Heart left ventricle (tissue), 16 donors: Measurements from ENCODE around the gene MRPL36. TPM values are rescaled to one million over a fixed set of nuclear protein-coding genes. Genes with fewer than 3 reads are reported as not detected.

Experiments
- ATAC-seq, 4 donors: fragments of 200-7000 bp; cut with Tn5 transposase; one replicate each; pipeline ENCODE4 v1.9.1; 2020 to 2022; ENCODE audit warnings: moderate library complexity in 4 of 4, mild to moderate bottlenecking in 3 of 4, moderate number of reproducible peaks in 1 of 4
- DNase-seq, 5 donors: peaks; one replicate each; pipeline ENCODE4 v3.0.0-alpha.2; 2020
- H3K27ac ChIP-seq, 12 donors: fragments of 200-600 bp; sonication (generic) in 4 of 12; one replicate each; pipeline versions ENCODE4 v1.5.0 to v1.8.0; 2016 to 2022; ENCODE audit warnings: mild to moderate bottlenecking in 2 of 12
- H3K27me3 ChIP-seq, 9 donors: fragments of 200-600 bp; sonication (generic) in 2 of 9; one replicate each; pipeline versions ENCODE4 v1.5.1 to v1.8.0; 2016 to 2022; ENCODE audit warnings: mild to moderate bottlenecking in 3 of 9
- H3K36me3 ChIP-seq, 9 donors: fragments of 200-600 bp; sonication (generic) in 2 of 9; one replicate each; pipeline versions ENCODE4 v1.5.0 to v1.8.0; 2018 to 2022; ENCODE audit warnings: mild to moderate bottlenecking in 2 of 9
- H3K4me1 ChIP-seq, 12 donors: fragments of 200-600 bp; sonication (generic) in 4 of 12; one replicate each; pipeline versions ENCODE4 v1.5.0 to v1.8.0; 2016 to 2022; ENCODE audit warnings: mild to moderate bottlenecking in 3 of 12
- H3K4me3 ChIP-seq, 12 donors: fragments of 200-600 bp; sonication (generic) in 4 of 12; one replicate each; pipeline versions ENCODE4 v1.5.0 to v1.8.0; 2017 to 2022; ENCODE audit warnings: mild to moderate bottlenecking in 9 of 12, moderate library complexity in 4 of 12
- H3K9me3 ChIP-seq, 12 donors: fragments of 200-600 bp; sonication (generic) in 4 of 12; one replicate each; pipeline versions ENCODE4 v1.5.0 to v1.8.0; 2016 to 2022; ENCODE audit warnings: mild to moderate bottlenecking in 1 of 12
- POLR2A ChIP-seq, 2 donors: fragments of 450-650 bp; IDR thresholded peaks; one replicate each; pipeline ENCODE4 v1.6.1; 2017; ENCODE audit warnings: antibody characterized with exemption in 2 of 2, mild to moderate bottlenecking in 2 of 2, moderate library complexity in 2 of 2
- WGBS, 4 donors: extraction: QIAGEN DNeasy Blood & Tissue Kit in 2 of 4; methylation state at CpG; one replicate each; pipeline versions ENCODE4 v1.1.5 to v1.1.7; 2013 to 2018; 5-methylcytosine and 5-hydroxymethylcytosine counted together
- intact Hi-C, 10 donors: fragments of 100-400 bp; cut with DNase I; formaldehyde crosslinking; loops; one replicate each; pipeline versions ENCODE4 v1.11.1 to v1.14.2; 2022
- polyA plus RNA-seq, 2 donors: library from polyadenylated mRNA; stranded (reverse); fragments of 200-250 nt; gene quantifications; one replicate each; pipeline ENCODE4 v1.2.3, GENCODE V29; 2013
- total RNA-seq, 9 donors: library from RNA; depleted of rRNA in 2 of 9; stranded (reverse); fragments of >200 nt in 2 of 9; fragmentation: NEBNext Ultra II Directional in 3 of 9; extraction: Animal tissue kit (Norgen Biotek cat#: 25700) in 3 of 9; gene quantifications; one replicate each; pipeline versions ENCODE4 v1.1.0 to v1.2.4, GENCODE V29; 2016 to 2023
- TF ChIP-seq, protein P1 (sequence below), 12 donors: fragments of 200-600 bp; sonication (generic) in 4 of 12; IDR thresholded peaks; one replicate each; pipeline versions ENCODE4 v1.5.0 to v1.8.0; 2018 to 2022; ENCODE audit warnings: antibody characterized with exemption in 12 of 12, mild to moderate bottlenecking in 5 of 12
- donor health status: ischemic (EF 13 %, LVEDD 7.1; RV severe dilation, severe dysfunction).
- donor health status: healthy with polysubstance abuse.
- donor health status: DM: no; HTN: yes; CAD: no.
- donor health status: DM: no; HTN: no; CAD: no.
- donor health status: ischemic (EF 25% LVEDD 6.9; RV normal size, moderate dysfunction).
- donor health status: ischemic (EF 25% LVEDD 5.7; RV mildly dilated, moderate dysfunction).
- donor health status: healthy.
- donor health status: DM: yes; HTN: yes; CAD: no.
- donor health status: ischemic (EF 35%, LVEDD 5.7; RV mildly dilated, moderate dysfunction).
- donor health status: nonischemic (EF 11% LVEDD 7.7; RV severe dilation, severe dysfunction).
- donor health status: DM: yes; HTN: yes; CAD: no.
- donor health status: PGD.
- donor health status: ischemic (EF 29% LVEDD 5.4; RV normal size, mild dysfunction).
- donor health status: nonischemic (EF 23%, LVEDD 6.1; RV moderate dilation, normal function).

MRPL36 gene
- total and polyA plus RNA-seq, 11 donors, result 45.6 to 107 (median 56.4) TPM

DNA sequence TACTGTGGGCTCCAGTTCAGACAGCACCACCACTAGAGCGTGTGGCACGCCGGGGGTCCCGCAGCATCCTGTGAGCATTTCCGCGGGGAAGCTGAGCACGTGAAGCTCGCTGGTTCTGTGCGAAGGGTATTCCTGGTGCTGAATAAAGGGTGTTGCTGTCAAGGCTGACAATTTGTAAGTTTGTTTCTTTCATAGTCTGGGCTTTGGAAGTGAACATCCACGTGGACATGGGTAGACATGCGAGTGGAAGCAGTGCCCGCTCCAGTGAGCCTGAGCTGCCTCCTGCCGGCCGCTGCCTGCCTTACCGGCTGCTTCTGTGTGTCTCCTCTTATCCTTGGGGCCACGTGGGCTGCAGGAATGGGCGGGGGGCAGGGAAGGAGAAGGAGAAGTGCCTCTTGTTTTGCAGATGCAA, 16.2 kb upstream of the MRPL36 start:
- intact Hi-C loops, result no loop called here
- H3K4me3 ChIP-seq, result no peak overlapping the region
- H3K27me3 ChIP-seq, result no peaks in the 10 kb centered on the region
- peaks cover 0 to under 1% (median 0%) of the 10 kb centered on the region in 12 donors for H3K4me1 ChIP-seq
- TF ChIP-seq POLR2A (IDR thresholded peaks at IDR 0.05), result no peak
- TF ChIP-seq, protein P1, sequence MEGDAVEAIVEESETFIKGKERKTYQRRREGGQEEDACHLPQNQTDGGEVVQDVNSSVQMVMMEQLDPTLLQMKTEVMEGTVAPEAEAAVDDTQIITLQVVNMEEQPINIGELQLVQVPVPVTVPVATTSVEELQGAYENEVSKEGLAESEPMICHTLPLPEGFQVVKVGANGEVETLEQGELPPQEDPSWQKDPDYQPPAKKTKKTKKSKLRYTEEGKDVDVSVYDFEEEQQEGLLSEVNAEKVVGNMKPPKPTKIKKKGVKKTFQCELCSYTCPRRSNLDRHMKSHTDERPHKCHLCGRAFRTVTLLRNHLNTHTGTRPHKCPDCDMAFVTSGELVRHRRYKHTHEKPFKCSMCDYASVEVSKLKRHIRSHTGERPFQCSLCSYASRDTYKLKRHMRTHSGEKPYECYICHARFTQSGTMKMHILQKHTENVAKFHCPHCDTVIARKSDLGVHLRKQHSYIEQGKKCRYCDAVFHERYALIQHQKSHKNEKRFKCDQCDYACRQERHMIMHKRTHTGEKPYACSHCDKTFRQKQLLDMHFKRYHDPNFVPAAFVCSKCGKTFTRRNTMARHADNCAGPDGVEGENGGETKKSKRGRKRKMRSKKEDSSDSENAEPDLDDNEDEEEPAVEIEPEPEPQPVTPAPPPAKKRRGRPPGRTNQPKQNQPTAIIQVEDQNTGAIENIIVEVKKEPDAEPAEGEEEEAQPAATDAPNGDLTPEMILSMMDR (IDR thresholded peaks at IDR 0.05), result no peak
- ATAC-seq, result no peak
- 83 to 89% (median 85%) methylated on average over 17 of the region's 17 CpGs for WGBS, 4 donors
- DNase-seq, result no peak
- H3K27ac ChIP-seq, result no peak overlapping the region
- H3K9me3 ChIP-seq, result no peaks in the 10 kb centered on the region
- H3K36me3 ChIP-seq, result peaks cover 2 to 96% (median 91%) of the 10 kb centered on the region in 9 donors

DNA sequence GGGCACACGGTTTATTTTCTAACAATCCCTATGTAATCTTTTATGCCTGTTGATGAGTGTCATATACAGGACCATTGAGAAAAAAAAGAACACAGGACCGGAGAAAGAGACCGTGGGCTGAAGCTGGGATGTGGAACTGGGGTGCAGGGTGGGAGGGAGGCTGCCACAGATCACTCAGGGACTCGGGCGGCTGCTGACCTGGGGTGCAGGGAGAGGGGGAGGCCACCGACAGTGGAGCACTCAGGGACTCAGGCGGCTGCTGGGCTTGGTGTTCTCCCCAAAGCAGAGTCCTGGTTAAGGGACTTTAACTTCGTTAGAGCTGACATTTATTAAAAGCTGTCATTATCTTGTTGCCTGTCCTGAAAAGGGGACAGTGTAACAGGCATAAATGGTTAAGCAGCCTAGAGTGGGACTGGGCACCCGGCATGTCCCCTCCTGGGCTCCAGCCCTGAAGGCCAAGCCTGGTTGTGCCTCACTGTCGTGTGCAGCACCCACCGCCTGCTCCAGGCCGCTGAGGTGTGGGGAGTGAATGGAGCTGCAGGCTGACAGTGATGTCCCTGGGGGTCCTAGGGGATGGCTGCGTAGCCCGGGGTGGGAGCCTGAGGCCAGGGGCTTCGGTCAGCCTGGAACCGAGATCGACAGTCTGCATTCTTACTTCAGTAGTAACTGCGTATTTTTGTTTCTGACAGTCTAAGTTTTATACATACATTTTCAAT, 15.6 kb upstream of the MRPL36 start:
- Histone ChIP-seq H3K4me1 (peaks cover 0 to 7% (median 0%) of the 10 kb centered on the region in 12 donors), H3K36me3 (peaks cover 2 to 96% (median 91%) of the 10 kb centered on the region in 9 donors), H3K27me3 (no peaks in the 10 kb centered on the region), H3K27ac (no peak overlapping the region), H3K4me3 (no peak overlapping the region), H3K9me3 (no peaks in the 10 kb centered on the region)
- no peak for TF ChIP-seq POLR2A (IDR thresholded peaks at IDR 0.05)
- TF ChIP-seq, protein P1 (IDR thresholded peaks at IDR 0.05), result no peak
- no peak for DNase-seq
- 90 to 95% (median 94%) methylated on average over 18 of the region's 18 CpGs for WGBS, 4 donors
- ATAC-seq, result no peak
- intact Hi-C loops, result no loop called here

DNA sequence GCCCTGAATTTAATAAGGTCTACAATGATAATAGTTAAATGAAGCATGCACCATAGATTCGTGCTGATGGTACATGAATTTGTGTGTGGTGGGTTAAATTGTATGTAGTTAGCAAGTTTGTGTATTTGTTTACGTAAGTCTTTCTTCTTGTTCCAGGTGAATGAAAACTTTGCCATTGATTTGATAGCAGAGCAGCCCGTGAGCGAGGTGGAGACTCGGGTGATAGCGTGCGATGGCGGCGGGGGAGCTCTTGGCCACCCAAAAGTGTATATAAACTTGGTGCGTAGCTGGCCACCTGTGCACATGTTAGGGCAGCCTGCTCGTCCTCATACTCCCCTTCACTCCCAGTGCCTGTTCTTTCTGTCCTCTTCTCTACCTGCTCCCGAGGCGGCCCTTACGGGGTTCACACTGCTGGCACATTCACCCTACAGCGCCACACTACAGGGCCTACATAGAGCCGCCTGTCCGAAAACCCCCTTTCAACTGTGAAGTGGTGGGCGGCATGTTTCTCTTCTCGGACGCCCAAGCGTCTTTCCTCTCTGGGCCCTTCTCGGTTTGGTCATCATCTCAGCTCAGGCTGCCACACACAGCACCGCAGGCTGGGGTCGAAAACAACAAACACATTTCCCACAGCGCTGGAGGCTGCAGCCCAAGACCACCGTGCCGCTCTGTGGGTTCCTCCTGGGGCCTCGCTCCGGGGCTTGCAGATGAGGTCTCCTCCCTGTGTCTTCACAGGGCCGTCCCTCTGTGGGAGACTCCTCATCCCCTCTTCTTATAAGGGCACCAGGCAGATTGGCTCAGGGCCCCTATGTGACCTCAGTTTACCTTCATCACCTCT, 14.8 kb upstream of the MRPL36 start:
- H3K36me3 ChIP-seq, result peaks cover 2 to 96% (median 91%) of the 10 kb centered on the region in 9 donors
- no peak for DNase-seq
- WGBS, 4 donors, result 91 to 95% (median 94%) methylated on average over 27 to 30 of the region's 30 CpGs
- no peak overlapping the region for H3K4me3 ChIP-seq
- no peak overlapping the region for H3K27ac ChIP-seq
- intact Hi-C loops, result no loop called here
- TF ChIP-seq POLR2A (IDR thresholded peaks at IDR 0.05), result no peak
- TF ChIP-seq, protein P1 (IDR thresholded peaks at IDR 0.05), result no peak
- no peak for ATAC-seq
- H3K4me1 ChIP-seq, result peaks cover 0 to 15% (median 0%) of the 10 kb centered on the region in 12 donors
- no peaks in the 10 kb centered on the region for H3K9me3 ChIP-seq
- no peaks in the 10 kb centered on the region for H3K27me3 ChIP-seq

DNA sequence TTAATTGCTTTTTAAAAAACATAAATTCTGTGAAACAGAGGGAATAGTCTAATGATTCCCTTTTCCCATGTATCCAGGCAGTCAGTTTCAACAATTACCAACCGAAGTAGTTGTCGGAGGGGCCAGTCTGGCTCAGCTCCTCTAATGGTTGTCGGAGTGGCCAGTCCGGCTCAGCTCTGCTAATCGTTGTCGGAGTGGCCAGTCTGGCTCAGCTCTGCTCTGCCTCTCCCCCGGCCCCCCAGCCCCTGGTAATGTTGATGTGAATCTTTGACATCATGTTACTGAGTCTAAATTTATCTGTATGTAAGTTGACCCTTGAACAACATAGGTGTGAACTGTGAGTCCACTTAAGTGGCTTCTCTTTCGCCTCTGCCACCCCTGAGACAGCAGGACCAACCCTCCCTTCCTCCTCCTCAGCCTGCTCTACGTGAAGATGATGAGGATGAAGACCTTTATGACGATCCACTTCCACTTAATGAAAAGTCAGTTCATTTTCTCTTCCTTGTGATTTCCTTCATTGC, 11.0 kb upstream of the MRPL36 start:
- Histone ChIP-seq H3K9me3 (no peaks in the 10 kb centered on the region), H3K36me3 (peaks cover 2 to 98% (median 92%) of the 10 kb centered on the region in 9 donors), H3K4me1 (peaks cover 0 to 39% (median 0%) of the 10 kb centered on the region in 12 donors), H3K4me3 (no peak overlapping the region), H3K27me3 (no peaks in the 10 kb centered on the region), H3K27ac (no peak overlapping the region)
- DNase-seq (no peak), ATAC-seq (no peak)
- 68 to 74% (median 69%) methylated on average over 10 of the region's 10 CpGs for WGBS, 4 donors
- intact Hi-C loops, result no loop called here
- TF ChIP-seq, protein P1 (IDR thresholded peaks at IDR 0.05), result no peak
- TF ChIP-seq POLR2A (IDR thresholded peaks at IDR 0.05), result no peak
